ENCODE data around the gene UVRAG. TPM values are rescaled to one million over a fixed set of nuclear protein-coding genes. Genes with fewer than 3 reads are reported as not detected.

UVRAG gene
- total RNA-seq, 1 donor: 28.2 TPM

DNA sequence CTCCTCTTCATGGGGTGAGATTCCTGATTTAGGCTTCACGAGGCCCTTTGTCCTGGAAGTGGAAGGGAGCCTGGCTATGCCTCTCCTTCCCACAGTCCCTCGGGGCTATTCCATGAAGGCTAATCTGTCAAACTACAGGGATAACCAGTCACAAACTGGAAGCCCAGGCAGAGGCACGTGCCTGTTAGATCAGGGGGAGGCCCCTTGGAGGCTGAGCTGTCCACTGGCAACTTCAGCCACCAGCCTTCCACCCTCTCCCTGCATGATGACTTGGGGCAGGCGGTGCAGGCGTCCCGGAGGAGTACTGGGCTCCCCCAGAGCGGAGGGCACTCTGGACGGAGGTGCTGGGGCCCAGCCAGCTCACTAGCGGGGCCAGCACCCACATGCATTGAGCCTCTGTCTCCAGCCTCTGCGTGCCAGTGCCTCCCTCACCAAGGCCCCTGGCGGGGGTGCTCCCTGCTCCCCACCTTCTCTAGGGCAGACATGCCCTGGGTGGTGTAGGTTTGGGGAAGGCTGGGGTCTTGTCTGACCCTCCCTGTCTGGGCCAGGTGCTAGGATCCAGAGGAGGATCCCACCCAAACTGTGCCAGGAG lies 348.4 kb downstream of the UVRAG start:
- no peak overlapping the region for H3K4me2 ChIP-seq (ENCODE audit: insufficient read depth, low read length)
- H3K27me3 ChIP-seq (ENCODE audit: insufficient read depth, low read length): peaks cover 5% of the 10 kb centered on the region
- H3K79me2 ChIP-seq (ENCODE audit: insufficient read depth, low read length): no peaks in the 10 kb centered on the region
- no peaks in the 10 kb centered on the region for H3K36me3 ChIP-seq (ENCODE audit: insufficient read depth, low read length)
- no peaks in the 10 kb centered on the region for H4K20me1 ChIP-seq (ENCODE audit: insufficient read depth, low read length)
- H2AFZ ChIP-seq (ENCODE audit: low read length): no peak overlapping the region
- H3K4me1 ChIP-seq (ENCODE audit: insufficient read depth, low read length): no peaks in the 10 kb centered on the region
- TF ChIP-seq, protein P1, sequence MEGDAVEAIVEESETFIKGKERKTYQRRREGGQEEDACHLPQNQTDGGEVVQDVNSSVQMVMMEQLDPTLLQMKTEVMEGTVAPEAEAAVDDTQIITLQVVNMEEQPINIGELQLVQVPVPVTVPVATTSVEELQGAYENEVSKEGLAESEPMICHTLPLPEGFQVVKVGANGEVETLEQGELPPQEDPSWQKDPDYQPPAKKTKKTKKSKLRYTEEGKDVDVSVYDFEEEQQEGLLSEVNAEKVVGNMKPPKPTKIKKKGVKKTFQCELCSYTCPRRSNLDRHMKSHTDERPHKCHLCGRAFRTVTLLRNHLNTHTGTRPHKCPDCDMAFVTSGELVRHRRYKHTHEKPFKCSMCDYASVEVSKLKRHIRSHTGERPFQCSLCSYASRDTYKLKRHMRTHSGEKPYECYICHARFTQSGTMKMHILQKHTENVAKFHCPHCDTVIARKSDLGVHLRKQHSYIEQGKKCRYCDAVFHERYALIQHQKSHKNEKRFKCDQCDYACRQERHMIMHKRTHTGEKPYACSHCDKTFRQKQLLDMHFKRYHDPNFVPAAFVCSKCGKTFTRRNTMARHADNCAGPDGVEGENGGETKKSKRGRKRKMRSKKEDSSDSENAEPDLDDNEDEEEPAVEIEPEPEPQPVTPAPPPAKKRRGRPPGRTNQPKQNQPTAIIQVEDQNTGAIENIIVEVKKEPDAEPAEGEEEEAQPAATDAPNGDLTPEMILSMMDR (IDR thresholded peaks at IDR 0.05; ENCODE audit: extremely low read depth, low read depth, low read length): no peak
- no peak overlapping the region for H3K4me3 ChIP-seq (ENCODE audit: insufficient read depth, low read length)
- no peak overlapping the region for H3K27ac ChIP-seq (ENCODE audit: low read depth, low read length)
- DNase-seq (ENCODE audit: insufficient read length, low spot score, missing footprints): peak; percentile 90
- no peaks in the 10 kb centered on the region for H3K9me3 ChIP-seq (ENCODE audit: low read depth, low read length)

DNA sequence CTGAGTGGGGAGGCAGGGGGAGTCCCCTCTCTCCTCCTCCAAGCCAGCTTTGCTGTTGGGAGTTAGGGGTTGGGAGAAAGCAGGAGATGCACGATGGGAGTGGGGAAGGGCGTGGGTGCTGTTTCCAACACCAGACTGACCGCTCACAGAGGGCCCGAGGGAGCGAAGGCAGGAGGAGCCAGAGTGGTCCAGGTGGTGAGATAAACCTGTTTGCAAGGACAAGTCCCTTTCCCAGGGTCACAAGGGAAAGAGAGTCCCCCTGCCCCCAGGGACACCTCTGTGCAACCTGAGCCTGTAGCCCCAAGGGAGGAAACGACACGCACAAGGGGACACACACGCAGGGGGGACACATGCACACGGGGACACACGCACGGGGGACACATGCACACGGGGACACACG lies 349.1 kb downstream of the UVRAG start:
- Histone ChIP-seq H2AFZ (ENCODE audit: low read length) (no peak overlapping the region), H3K4me2 (ENCODE audit: insufficient read depth, low read length) (no peak overlapping the region), H3K9me3 (ENCODE audit: low read depth, low read length) (no peaks in the 10 kb centered on the region), H3K36me3 (ENCODE audit: insufficient read depth, low read length) (no peaks in the 10 kb centered on the region), H4K20me1 (ENCODE audit: insufficient read depth, low read length) (no peaks in the 10 kb centered on the region), H3K27me3 (ENCODE audit: insufficient read depth, low read length) (peaks cover 7% of the 10 kb centered on the region), H3K79me2 (ENCODE audit: insufficient read depth, low read length) (no peaks in the 10 kb centered on the region), H3K4me3 (ENCODE audit: insufficient read depth, low read length) (no peak overlapping the region), H3K4me1 (ENCODE audit: insufficient read depth, low read length) (no peaks in the 10 kb centered on the region), H3K27ac (ENCODE audit: low read depth, low read length) (no peak overlapping the region)
- TF ChIP-seq, protein P1 (IDR thresholded peaks at IDR 0.05; ENCODE audit: extremely low read depth, low read depth, low read length): no peak
- DNase-seq (ENCODE audit: insufficient read length, low spot score, missing footprints): peak; percentile 27

DNA sequence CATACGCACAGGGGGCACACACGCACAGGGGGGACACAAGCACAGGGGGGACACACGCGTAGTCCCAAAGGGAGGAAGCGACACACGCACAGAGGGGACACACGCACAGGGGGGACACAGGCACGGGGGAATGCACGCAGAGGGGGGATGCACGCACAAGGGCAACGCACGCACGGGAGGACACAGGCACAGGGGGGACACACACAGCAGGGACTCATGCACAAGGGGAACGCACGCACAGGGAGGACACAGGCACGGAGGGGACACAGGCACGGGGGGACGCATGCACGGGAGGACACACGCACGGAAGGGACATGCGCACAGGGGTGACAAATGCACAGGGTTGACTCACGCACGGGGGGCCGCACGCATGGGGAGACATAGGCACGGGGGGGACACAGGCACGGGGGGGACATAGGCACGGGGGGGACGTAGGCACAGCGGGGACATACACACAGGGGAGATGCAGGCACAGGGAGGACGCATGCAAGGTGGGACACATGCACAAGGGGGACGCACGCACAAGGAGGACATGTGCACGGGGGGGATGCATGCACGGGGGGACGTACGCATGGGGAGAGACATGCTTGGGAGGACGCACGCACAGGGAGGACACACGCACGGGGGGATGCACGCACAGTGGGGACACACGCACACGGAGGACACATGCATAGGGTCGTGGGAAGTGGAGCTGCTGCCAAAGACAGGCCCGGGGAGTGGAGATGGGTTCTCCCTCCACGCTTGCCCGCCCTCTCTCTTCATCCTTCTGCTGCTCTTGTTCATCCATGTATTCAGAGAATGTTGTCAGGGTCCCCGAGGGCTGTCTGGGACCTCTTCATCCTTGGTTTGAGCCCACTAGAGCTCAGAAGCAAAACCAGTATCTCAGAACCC lies 350.1 kb downstream of the UVRAG start:
- H3K36me3 ChIP-seq (ENCODE audit: insufficient read depth, low read length): no peaks in the 10 kb centered on the region

More for the DNA sequence above, 350.1 kb downstream of the UVRAG start:
- TF ChIP-seq, protein P1 (IDR thresholded peaks at IDR 0.05; ENCODE audit: extremely low read depth, low read depth, low read length): no peak
- Histone ChIP-seq H3K9me3 (ENCODE audit: low read depth, low read length) (no peaks in the 10 kb centered on the region), H3K27ac (ENCODE audit: low read depth, low read length) (no peak overlapping the region), H3K79me2 (ENCODE audit: insufficient read depth, low read length) (no peaks in the 10 kb centered on the region), H3K4me1 (ENCODE audit: insufficient read depth, low read length) (no peaks in the 10 kb centered on the region), H3K4me3 (ENCODE audit: insufficient read depth, low read length) (no peak overlapping the region), H3K4me2 (ENCODE audit: insufficient read depth, low read length) (no peak overlapping the region), H2AFZ (ENCODE audit: low read length) (no peak overlapping the region), H3K27me3 (ENCODE audit: insufficient read depth, low read length) (peaks cover 13% of the 10 kb centered on the region), H4K20me1 (ENCODE audit: insufficient read depth, low read length) (no peaks in the 10 kb centered on the region)
- DNase-seq (ENCODE audit: insufficient read length, low spot score, missing footprints): peak; percentile 82

All from osteoblast (primary cell).